GM21717 (cell line): Measurements from ENCODE around the gene TTC23L.
"Not testable (repeated sequence)": the region's sequence is repeated elsewhere in the genome, so short reads cannot be mapped to it uniquely, and the experiment has no call there.

Experiments
- ATAC-seq: cut with Tn5 transposase; IDR thresholded peaks from one replicate; pipeline ENCODE4 v1.9.1; 2021; ENCODE audit warnings: mild to moderate bottlenecking, moderate library complexity; ENCODE audit not compliant: unreplicated experiment

Gene TTC23L

DNA sequence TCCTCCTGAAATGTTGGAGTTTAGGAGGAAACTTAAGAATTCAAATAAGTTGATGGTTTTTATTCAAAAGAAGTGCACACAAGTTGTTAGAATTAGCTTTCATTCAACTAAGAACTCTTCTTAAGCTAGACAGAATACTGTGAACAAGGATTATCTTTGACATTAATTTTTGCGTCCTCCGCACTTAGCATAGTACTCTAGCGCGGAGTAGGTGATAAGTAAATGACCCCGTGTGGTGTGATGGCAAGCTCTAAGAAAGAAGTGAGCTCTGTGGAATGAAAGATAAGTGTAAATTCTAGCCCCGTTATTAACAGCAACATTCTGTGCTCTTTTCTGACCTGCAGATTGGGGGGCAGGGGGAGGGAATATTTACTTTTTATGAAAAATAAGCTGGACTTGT is 77.6 kb downstream of the TTC23L start:
- no peak for ATAC-seq

DNA sequence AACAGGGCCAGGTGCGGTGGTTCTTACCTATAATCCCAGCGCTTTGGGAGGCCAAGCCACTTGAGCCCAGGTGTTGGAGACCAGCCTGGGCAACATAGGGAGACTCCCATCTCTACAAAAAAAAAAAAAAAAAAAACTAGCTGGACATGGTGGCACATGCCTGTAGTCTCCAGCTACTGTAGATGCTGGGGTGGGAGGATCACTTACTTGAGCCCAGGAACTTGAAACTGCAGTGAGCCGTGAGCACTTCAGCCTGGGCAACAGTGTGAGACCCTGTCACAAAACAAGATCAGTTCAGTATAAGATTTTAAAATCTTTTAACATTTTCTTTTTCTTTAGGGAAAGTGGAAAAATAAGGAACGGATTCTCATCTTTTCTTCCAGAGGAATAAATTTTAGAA is 79.1 kb downstream of the TTC23L start:
- ATAC-seq: no peak

DNA sequence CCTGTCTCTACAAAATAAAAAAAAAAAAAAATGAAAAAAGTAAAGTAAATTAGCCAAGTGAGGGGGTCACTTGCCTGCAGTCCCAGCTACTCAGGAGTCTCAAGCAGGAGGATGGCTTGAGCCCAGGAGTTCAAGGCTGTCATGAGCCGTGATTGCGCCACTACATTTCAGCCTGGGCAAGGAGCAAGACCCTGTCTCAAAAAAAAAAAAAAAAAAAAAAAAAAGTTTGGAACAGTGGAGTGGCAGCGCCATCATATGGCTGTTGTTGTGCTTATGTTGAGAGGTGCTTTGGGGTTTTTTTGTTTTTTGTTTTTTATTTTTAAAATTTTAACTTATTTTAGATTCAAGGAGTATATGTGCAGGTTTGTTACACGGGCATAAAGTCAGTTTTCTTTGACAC is 80.1 kb downstream of the TTC23L start:
- ATAC-seq: no peak

DNA sequence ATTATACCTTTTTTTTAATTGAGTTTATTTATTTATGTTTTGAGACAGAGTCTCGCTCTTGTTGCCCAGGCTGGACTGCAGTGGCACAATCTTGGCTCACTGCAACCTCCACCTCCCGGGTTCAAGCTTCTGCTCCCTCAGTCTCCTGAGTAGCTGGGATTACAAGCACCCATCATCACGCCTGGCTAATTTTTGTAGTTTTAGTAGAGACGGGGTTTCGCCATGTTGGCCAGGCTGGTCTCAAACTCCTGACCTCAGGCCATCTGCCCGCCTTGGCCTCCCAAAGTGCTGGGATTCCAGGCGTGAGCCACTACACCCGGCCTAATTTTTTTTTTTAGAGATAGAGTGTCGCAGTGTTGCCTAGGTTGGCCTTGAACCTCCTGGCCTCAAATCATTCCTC is 84.3 kb downstream of the TTC23L start:
- not testable (repeated sequence) for ATAC-seq

DNA sequence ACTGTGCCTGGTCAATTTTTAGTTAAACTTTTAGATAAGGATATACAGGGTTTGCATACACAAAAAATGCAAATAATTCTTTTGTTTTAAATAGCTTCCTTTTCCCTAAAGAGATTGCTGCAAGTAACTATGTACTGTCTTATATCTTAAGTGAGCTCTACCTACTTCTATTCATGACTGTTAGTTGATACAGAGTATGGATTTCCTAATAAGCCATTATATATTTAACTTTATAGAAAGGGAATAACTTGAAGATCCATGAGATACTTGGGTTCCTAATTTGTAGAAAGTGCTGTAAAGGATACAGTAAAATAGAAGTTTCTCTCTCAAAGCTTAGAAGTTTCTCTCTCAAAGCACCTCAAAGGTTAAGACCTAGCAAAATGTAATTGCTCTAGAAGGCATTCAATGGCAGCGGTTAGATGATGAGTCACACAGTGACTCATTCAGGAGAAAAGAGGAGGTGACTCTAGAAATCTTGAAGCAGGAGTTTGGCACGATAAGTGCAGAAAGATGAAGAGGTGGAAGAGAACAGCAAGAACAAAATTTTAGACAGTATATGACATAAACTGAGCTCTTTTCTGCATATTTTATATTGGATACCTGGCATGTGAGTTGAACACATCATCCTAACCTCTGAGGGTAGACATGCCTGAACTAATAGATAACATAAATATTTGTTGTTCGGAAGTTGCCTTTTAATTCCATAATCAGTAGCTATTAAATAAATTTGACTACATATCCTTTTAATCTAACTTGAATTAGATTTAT is 84.9 kb downstream of the TTC23L start:
- ATAC-seq: peak; percentile 48

DNA sequence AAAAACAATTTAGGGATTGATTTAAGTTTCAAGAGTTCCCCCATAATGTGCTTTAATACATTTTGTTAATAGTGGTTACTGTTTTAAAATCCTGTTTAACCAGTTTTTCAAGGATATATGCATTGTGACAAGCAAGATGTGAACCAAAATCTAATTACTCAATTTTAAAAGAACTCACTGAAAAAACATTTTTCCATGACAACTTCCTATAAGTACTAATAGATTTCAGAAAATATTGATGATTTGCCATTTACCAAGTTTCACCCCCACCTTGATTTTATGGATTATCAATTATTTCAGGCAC is 85.5 kb downstream of the TTC23L start:
- no peak for ATAC-seq

DNA sequence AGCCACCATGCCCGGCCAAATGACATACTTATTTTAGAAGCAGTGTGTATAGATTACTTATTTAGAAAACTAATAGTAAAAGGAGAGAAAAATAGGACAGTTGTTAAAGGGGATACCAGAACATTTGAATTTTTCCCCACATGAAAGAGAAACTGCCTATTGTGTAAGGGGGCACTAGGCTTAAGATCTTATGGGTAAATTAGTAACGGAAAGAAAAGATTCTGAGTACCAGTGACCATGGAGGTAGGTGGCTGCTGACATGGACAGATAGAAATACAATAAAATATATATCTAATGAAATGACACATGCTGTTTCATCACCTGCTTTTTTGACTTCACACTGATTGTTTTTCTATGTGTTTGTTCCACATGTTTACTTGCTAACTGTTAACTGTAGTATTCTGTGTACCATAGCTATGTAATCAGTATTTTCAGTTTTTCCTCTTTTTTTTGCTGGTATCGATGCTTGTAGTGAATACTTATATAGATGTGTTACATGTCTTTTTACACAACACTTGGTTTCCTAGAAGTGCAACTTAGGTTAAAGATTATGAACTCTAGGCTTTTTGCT is 87.4 kb downstream of the TTC23L start:
- ATAC-seq: no peak

DNA sequence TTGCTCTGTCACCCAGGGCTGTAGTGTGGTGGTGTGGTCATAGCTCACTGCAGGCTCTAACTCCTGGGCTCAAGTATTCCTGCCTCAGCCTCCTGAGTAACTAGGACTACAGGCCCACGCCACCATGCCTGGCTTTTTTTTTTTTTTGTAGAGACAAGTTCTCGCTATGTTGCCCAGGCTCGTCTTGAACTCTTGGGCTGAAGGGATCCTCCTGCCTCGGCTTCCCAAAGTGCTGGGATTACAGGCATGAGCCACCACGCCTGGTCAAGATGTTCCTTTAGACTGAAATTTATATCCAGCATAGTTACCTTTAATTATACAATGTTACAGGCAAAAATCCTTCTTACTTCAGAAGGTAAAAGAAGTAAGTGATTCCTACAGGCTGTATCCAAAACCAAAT is 88.8 kb downstream of the TTC23L start:
- ATAC-seq: no peak

DNA sequence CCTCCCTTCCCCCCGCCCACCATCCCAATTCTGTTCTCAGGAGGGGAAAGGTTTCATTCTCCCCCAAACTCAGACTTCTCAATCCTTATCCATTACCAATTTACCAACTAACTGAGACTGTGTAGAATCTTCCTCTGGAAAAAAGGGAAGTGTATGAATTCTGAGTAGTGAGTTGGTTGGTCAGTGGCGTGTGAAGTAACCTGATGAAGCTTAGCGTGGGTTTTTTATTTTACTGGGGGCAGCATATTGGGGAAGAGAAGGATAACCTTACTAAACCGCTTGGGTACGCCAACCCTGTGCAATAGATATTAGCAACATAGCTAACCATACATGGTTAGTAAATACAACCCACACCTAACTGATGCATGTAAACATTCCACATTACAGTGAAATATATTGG is 89.3 kb downstream of the TTC23L start:
- no peak for ATAC-seq

DNA sequence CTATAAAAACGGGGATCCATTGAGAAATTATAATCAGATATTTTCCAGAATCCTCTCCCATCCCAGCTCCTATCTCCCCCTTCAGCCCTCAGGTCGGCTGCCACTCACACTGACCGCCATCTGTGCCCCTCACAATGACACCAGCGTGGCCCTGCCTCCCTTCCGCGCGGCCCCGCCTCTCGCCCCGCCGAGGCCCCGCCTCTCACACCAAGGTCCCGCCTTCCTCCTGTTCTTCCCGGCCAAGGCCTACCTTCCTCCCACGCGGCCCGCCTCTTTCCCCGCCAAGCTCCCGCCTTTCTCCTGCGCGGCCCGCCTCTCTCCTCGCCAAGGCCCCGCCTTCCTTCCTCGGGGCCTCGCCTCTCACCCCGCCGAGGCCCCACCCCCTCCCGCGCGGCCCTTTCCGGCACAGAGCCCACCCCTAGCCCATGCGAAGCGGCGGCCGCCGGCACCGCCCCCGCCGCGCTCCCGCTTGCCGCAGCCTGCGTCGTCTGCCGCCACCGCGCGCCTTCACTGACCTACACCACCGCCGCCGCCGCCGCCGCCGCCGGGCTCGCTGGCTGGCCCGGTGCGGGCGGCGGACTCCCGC is 90.3 kb downstream of the TTC23L start, which contains the start of gene DNAJC21:
TSS of gene DNAJC21 (plus strand) at position 426 of the 586 bp plus-strand sequence. CDS start 261 bp downstream, outside the sequence.
- peak; percentile 92 for ATAC-seq

DNA sequence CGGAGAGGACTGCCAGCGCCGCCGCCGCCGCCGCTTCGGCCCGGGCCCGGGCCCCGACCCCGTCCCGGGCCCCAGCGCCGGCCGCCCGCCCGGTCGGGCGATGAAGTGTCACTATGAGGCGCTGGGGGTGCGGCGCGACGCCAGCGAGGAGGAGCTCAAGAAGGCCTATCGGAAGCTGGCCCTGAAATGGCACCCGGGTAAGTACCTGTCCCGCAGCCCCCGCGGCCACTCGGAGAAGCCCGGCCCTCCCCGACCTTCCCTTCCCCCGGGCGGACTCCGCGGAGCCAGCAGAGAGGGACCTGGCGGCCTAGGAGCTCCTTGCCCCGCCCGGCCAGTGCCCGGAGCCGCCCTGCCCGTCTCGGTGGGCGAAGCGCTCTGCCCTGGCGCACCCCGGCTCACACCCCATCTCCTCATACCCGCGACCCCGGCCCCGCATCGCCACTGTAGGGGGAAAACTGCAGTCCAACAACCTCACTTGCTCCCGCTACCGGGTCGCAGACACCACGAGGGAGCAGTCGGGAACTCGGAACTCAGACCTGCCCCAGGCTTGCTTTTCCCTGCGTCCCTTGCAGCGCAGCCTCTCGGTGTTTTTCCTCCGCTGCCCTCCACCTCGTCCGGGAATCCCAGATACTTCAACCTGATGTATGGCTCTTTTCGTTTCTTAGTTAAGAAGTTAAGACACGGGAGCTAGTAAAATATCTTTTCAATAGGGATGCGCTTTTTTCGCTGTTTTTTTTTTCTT is 90.9 kb downstream of the TTC23L start:
- peak; percentile 76 for ATAC-seq

DNA sequence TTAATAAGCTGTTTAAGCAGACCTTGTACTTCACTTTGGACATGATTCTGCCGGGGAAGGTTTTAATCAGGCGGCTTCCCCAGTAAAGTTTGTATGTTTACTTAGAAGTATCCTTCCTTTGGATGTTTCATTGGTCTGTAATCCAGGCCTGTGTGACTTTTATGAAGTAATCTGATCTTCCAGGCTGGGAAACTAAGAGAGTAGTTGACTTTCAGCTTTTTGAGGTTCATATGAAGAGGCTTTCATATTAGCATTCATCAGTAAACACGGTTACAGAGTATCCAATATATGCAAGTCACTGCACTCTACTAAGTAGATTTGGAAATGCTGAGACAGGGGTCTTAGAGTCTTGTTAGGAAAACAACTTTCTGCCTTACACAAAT is 91.5 kb downstream of the TTC23L start:
- ATAC-seq: no peak

DNA sequence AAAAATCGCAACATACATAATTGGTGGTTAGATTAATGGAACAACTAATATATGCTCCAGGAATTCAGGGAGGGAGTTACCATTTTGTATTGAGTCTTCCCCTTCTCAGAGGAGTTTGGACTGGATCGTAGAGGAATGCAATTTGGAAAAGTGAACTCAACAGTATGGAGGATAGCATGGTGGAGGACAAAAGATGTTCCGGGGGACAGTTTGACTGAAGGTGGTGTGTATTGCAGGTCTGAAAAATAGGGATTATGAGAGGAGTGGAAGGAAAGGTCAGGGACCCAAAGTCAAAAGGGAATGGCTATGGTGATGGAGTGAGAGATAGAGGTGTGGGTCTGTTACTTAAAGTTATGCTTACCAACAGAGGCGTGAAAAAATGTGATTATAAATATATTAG is 91.9 kb downstream of the TTC23L start:
- ATAC-seq: no peak

DNA sequence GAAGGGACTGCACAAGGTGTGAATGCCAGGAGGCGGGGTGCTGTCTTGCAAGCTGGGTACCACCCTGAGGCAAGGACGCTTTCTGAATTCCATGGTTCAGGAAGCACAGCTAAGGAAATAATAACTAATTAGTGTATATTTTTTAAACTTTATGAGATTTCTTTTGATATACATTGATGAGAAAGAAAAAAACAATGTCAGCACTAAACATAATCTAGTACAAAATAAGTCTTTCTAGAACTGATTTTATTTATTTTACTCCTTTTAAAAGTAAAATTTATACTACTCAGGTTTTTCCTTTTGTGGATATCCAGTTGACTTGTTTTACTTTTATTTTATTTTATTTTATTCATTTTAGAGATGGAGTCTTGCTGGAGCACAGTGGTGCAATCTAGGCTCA is 94.0 kb downstream of the TTC23L start:
- ATAC-seq: no peak

DNA sequence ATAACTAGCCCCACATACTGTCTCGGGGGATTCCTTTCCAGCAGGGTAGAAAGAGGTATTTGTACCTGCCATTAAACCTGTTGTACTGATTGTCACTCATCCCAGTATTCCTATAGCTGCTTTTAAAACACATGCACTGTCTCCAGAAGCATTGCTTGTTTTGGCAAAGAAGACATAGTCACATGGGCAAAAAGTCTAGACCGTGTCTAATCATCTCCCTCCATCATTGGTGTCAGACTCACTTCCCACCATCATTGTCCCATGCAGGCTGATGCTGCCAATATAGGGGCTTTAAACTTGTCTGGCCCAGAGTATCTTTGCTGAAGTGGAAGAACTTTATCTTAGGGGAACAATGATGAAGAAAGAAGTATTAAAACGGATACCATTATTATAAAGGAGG is 103.0 kb downstream of the TTC23L start:
- ATAC-seq: no peak

DNA sequence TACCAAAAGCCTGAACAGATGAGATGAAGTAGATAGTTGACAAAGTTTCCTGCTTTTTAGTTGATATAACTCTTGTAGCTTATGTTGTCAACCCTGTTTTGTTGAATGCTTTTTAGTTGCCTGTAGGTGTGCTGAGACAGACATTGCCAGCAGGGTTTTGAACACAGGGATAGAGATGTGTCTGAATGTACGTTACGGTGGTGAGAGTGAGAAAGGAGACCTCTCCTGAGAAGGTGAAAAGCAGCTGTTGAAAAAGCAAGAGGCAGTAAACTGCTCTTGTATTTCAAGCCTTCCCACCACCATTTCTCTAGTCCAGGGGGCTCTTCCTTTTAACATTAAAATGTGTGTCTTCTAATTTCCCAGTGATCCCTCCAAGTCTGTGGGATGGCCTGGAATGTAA is 105.1 kb downstream of the TTC23L start:
- ATAC-seq: no peak

DNA sequence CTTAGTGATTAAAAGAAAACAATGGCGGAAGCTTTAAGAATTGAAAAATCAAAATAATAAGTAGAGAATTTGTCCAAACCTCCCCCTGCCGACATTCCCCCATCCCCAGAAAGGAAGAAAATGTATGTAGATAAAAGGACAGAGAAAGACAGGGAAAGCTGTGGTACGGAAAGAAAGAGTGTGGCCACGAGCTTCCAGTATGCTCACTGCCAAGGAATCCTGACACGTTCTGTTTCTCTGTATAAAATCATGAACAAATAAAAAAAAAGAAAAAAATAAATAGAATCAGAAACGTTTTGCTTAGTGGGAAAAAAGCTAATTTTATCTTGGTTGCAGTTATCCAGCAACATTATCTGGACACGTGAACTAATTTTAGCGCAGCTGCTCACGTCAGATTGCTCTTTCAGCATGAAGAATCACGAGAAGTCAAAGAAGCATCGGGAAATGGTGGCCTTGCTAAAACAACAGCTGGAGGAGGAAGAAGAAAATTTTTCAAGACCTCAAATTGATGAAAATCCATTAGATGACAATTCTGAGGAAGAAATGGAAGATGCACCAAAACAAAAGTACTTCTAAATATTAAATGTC is 105.6 kb downstream of the TTC23L start:
- no peak for ATAC-seq
